ENCODE measurements around the gene NME9.

Gene NME9

DNA sequence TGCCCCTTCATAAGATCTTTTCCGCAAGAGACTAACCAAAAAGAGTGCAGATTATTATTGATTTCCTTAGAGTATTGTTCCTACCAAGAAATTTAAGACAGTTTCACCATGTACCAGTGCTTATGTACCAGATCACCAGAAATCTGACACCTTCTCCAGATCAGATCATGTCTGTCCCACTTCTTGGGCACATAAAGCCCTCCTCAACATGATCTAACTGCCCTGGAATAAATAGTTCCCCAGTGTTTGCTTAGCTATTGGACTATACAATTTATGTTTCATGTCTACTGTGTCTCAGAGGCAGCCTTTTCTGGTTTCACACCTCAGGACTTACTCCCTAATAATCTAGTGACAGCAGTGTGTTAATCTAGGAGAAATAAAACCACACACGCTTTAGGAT lies 46.8 kb downstream of the NME9 start:
- DNase-seq (ENCODE audit: low read depth, low spot score) = no peak

DNA sequence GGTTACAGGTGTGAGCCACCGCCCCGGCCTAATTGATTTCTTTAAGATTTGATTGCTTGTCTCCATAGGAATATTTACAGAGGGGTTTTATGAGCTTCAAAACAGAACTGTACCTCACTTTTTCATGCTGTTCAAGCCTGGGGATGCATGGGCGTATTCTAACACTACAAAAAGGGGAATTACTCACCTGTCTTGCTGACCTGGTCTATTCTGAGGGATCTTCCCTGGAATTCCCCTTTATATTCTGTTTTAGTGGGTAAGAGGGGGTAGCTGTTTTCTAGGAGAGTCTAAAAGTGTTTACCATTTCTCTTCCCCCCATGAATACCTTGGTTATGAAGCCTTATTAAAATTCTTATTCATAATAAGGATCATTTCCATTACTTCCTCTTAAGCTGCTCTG lies 48.1 kb downstream of the NME9 start:
- no peak for DNase-seq (ENCODE audit: low read depth, low spot score)

DNA sequence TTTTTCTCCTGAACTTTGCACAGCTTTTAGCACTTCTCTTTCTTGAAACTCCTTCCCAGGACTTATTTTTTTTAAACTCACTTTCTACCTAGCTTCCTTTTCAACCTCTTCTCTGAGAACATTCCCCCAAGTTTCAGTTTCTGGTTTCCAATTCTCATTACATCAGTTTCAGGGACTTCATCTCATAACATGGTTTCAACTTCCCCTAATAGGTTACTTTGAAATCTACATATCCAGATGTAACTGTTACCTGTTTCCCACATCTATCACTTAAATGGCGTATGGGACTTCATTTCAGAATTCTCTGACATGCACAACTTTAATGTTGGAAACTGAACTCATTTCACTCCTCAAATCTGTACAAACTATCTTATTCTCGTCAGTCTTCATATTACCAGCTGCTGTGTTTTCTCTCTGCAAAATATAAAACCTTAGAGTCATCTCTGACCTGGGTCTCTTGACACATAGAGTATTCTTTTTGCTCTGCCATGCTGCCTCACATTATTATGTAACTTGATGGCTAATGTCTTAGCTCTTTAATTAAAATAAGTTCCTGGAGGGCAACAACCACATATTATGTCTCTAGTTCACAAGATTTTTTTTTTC lies 58.4 kb downstream of the NME9 start:
- DNase-seq (ENCODE audit: low read depth, low spot score) = no peak

DNA sequence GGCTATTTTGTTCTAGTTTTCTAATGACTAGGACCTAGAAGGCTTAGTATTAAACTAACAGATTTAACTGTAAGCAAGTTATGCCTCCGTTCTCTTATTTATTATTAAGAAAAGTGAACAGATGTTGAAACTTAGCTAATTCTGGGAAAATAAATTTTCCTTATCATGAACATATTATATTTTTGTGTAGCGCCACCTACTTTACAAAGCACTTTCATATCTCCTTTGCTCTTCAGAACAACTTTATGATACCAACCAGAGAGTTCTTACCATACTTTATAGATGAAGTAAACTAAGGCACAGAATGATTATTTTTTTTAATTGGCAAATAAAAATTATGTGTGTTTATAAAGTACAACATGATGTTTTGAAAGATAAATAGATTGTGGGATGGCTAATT lies 59.4 kb downstream of the NME9 start:
- DNase-seq (ENCODE audit: low read depth, low spot score) = no peak

DNA sequence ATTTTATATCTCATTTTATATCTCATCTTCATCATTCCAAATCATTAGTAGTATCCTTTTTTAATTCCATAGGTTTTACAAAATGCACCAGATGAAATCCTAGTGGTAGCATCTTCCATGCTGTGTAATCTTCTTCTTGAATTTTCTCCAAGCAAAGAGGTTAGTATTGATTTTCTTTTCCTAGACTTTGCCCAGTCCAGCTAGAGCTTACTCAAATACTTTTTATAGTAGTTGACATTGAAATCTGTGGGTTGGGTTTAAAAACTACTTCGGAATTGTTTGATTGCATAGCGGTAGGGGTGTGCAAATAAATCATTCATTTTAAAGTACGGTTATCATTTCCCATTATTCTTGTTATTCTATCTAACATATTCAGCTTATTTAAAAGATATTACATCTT lies 62.6 kb downstream of the NME9 start:
- no peak for DNase-seq (ENCODE audit: low read depth, low spot score)

DNA sequence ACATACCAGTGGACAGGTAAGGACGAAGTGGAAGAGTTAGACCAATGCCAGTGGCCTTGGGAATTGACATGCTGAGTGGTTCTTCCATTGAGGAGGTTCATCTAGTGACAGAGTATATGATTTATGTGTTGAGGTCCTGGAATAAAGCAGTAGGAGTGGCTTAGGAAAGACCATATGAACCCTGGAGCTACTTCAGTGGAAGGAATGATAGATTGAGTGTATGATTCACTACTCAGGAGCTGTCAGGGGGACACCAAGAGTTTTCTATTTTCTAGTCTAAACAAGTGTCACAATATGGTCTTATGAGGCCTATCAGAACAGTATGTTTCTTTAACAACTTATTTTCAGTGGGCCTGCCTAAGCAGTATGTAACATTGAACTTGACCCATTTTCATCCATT lies 63.9 kb downstream of the NME9 start:
- no peak for DNase-seq (ENCODE audit: low read depth, low spot score)

DNA sequence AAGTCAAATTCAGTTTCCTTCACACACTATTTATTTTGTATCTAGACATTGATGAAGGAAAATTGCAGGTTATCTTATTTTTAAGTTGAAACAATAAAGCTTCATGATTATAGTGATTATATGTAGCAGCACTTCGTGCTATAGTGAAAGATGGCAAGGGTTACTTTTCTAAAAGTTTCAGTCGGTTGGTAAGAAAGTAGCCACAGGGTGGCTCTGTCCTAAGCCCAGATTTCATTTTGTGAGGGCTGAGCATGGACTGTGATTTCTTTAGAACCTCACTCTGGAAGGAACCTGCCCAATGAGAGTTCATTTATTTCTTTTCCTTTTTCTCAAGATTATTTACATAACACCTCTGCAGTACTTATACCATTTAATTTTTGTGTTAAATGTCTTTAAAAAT lies 66.5 kb downstream of the NME9 start:
- DNase-seq (ENCODE audit: low read depth, low spot score) = no peak

DNA sequence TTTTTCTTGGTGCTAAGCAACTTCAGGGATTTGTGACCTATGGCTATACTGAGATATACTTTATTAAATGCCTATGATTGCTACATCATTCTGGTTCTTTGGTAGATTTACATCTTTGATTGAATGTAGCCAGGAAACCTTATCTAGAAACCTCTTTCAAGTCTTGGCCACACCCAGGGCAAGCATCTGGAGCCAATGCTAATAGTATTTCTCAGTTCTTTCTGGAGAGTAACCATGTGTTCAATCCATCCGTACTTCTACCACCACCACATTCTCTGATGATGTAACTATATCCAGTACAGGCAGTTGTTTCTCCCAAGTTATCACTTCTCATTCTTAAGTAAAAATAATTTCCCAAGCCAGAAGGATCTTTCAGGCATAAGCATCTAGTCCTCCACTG lies 69.0 kb downstream of the NME9 start:
- no peak for DNase-seq (ENCODE audit: low read depth, low spot score)

DNA sequence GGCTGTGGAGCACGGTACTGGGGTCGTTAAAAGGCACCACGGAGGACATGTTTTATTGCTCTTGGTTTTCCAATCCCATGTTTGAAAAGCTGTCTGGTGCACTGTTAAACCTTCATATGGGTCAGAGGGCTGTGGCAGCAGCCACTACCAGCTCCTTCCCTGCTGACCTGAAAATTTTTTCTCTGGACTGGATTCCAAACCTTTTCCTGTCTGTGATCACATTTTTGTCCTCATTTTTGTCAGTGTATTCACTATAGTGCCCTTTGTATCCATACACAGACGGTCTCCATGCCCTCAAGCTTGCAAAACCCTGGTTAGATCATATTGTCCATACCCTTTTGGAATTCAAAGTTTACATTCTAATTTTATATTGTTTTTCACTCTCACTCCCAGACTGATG lies 70.5 kb downstream of the NME9 start:
- no peak for DNase-seq (ENCODE audit: low read depth, low spot score)

DNA sequence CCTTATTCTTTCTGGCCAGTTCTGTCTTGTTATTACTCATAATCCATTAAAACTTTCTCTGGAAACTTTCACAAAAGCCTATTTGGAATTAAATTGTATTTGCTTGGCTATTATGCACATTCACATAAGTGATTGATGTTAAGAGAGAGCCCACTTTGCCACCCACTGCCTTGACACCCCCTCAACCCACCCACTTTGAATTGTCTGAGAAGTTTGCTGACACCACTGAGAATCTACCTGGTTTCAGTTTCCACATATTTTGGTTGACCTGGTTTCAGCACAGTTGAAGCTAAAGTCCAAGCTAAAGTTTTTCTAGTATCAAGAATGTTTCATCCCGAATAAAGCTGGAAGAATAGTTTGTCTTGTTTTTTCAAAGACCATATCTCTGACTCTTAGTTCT lies 71.7 kb downstream of the NME9 start:
- DNase-seq (ENCODE audit: low read depth, low spot score) = no peak

DNA sequence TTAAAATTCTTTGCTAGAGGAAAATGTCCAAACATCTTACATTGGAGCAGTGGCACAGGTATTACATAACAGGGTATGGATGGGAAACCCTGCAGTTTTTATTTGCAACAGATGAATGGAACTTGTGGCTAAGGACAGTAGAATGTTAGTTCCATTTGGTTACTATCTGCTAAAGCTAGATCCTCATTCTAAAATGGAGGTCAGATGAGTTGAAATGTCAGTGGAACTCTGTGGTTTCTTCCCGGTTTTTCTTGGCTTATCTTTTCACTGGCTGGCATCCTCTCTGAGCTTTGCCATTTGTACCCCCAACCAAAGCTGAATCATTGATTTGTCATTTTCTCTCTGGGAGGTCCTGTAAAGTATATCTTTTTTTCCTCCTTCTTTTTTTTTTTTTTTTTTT lies 73.6 kb downstream of the NME9 start:
- no peak for DNase-seq (ENCODE audit: low read depth, low spot score)

DNA sequence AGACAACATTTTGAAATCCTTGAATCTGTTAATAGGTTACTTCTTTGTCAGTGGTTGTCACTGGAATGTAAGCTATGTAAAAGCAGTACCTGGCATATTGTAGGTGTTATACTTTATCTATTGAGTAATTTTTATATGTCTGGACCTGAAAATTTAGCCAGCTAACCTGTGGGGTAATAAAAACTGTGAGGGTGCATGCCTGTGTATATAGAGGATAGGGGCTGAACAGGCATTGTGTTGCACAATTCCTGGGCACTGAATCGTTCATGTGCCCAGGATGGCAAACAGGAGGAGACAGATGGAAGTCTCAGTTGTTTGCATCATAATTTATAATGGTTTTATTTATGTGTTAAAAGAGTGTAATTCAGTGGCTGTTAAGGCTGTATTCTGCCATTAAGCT lies 75.4 kb downstream of the NME9 start:
- DNase-seq (ENCODE audit: low read depth, low spot score) = no peak

DNA sequence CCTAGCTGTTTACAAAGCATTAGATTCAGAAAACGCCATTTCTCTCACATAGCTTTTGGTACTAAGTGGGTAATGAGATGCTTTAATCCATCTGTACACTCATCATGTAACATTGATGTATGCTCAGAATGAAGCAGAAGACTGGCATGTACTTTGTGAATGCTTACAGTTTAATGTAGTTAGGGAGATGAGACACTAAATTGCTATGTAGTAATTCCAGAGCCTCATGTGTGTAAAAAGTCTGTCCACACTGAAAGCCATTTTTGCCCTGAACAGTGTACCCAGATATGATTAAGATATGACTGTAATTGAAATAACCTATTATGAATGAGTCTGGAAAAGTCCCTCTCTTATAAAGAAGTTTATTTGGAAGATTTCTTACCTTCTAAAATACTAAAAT lies 76.0 kb downstream of the NME9 start:
- DNase-seq (ENCODE audit: low read depth, low spot score) = no peak

Measured in iPS DF 19.7 (cell line).